NT2/D1 (cell line): ENCODE measurements around the gene GPRC5C.

Experiments
- SUZ12 ChIP-seq: IDR thresholded peaks from 2 replicates; pipeline ENCODE4 v1.6.1; 2011; ENCODE audit not compliant: insufficient read length, insufficient read depth; ENCODE audit errors: extremely low read depth
- YY1 ChIP-seq: IDR thresholded peaks from 2 replicates; pipeline ENCODE4 v1.6.1; 2011; ENCODE audit not compliant: insufficient read length, insufficient read depth
- ZNF274 ChIP-seq: IDR thresholded peaks from 2 replicates; pipeline ENCODE4 v1.6.1; 2011; ENCODE audit warnings: mild to moderate bottlenecking, low read depth, low read length

DNA sequence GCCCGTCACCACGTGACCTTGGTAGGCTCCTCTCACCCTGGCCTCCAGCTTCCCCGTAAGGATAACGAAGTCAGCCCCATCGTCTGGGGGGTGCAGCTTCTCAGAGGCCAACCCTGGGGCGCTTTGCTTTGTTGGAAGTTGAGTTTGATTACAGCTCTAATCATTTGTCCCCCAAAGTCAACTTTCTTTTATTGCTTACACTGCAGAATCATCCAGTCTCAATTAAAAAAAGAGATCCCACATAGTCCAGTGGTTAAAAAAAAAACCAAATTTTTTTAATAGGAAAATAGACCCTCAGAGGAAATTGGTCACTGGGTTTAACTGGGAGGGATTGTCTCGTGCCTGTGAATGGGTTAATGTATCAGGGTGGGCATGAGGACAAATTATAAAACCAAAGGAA is 7.8 kb upstream of the GPRC5C start:
- TF ChIP-seq YY1 = no peak
- no peak for TF ChIP-seq ZNF274
- no peak for TF ChIP-seq SUZ12
